Liver (tissue), 9 donors: ENCODE data around the gene IL9. TPM values are rescaled to one million over a fixed set of nuclear protein-coding genes. Genes with fewer than 3 reads are reported as not detected.

Experiments
- DNase-seq: peaks from one replicate; pipeline ENCODE4 v3.0.0-alpha.2; 2017; ENCODE audit warnings: low spot score
- H3K27ac ChIP-seq, 2 donors: one replicate each; pipeline ENCODE4 v1.7.0; 2013; ENCODE audit warnings: inconsistent platforms in 2 of 2, low read length in 2 of 2, control low read depth in 1 of 2, low read depth in 1 of 2, mild to moderate bottlenecking in 1 of 2
- H3K27me3 ChIP-seq, 4 donors: one replicate each; pipeline versions ENCODE4 v1.6.1 to v1.7.0; 2013; ENCODE audit warnings: low read length in 3 of 4, inconsistent platforms in 1 of 4, mild to moderate bottlenecking in 1 of 4, moderate library complexity in 1 of 4; ENCODE audit not compliant: control insufficient read depth in 4 of 4, insufficient read depth in 4 of 4
- H3K36me3 ChIP-seq, 4 donors: one replicate each; pipeline versions ENCODE4 v1.6.1 to v1.7.0; 2013; ENCODE audit warnings: low read length in 3 of 4, mild to moderate bottlenecking in 3 of 4, low read depth in 1 of 4, moderate library complexity in 1 of 4; ENCODE audit not compliant: control insufficient read depth in 4 of 4, insufficient read depth in 3 of 4
- H3K4me1 ChIP-seq, 4 donors: one replicate each; pipeline versions ENCODE4 v1.6.1 to v1.7.0; 2013; ENCODE audit warnings: low read length in 3 of 4, mild to moderate bottlenecking in 3 of 4, moderate library complexity in 1 of 4; ENCODE audit not compliant: control insufficient read depth in 4 of 4, insufficient read depth in 4 of 4
- H3K4me3 ChIP-seq, 3 donors: one replicate each; pipeline versions ENCODE4 v1.6.1 to v1.7.0; 2013; ENCODE audit warnings: low read length in 3 of 3, control low read depth in 1 of 3, low read depth in 1 of 3, mild to moderate bottlenecking in 1 of 3
- H3K9ac ChIP-seq, 2 donors: one replicate each; pipeline ENCODE4 v1.7.0; 2013; ENCODE audit warnings: low read length in 2 of 2, mild to moderate bottlenecking in 2 of 2, moderate library complexity in 2 of 2, control low read depth in 1 of 2, low read depth in 1 of 2
- H3K9me3 ChIP-seq, 4 donors: one replicate each; pipeline versions ENCODE4 v1.6.1 to v1.7.0; 2013; ENCODE audit warnings: low read length in 3 of 4; ENCODE audit not compliant: control insufficient read depth in 4 of 4
- EGR1 ChIP-seq, 2 donors: IDR thresholded peaks; 2 replicates each; pipeline ENCODE4 v1.6.1; 2016 to 2018; ENCODE audit warnings: antibody characterized with exemption in 2 of 2, low read depth in 2 of 2
- FOXA2 ChIP-seq: IDR thresholded peaks from 2 replicates; pipeline ENCODE4 v1.6.1; 2016; ENCODE audit warnings: antibody characterized with exemption
- JUND ChIP-seq, 2 donors: IDR thresholded peaks; 2 replicates each; pipeline ENCODE4 v1.6.1; 2016; ENCODE audit warnings: antibody characterized with exemption in 2 of 2
- NR2F2 ChIP-seq: IDR thresholded peaks from 2 replicates; pipeline ENCODE4 v1.6.1; 2016; ENCODE audit warnings: antibody characterized with exemption
- RXRA ChIP-seq, 2 donors: IDR thresholded peaks; 2 replicates each; pipeline ENCODE4 v1.6.1; 2017 to 2018; ENCODE audit warnings: antibody characterized with exemption in 2 of 2, mild to moderate bottlenecking in 1 of 2
- SP1 ChIP-seq: IDR thresholded peaks from 2 replicates; pipeline ENCODE4 v1.6.1; 2018; ENCODE audit warnings: antibody characterized with exemption, mild to moderate bottlenecking
- YY1 ChIP-seq: IDR thresholded peaks from 2 replicates; pipeline ENCODE4 v1.6.1; 2016; ENCODE audit warnings: antibody characterized with exemption, mild to moderate bottlenecking
- ZBTB33 ChIP-seq: IDR thresholded peaks from 2 replicates; pipeline ENCODE4 v1.6.1; 2016; ENCODE audit warnings: antibody characterized with exemption
- WGBS: extraction: QIAGEN DNeasy Blood & Tissue Kit; methylation state at CpG from one replicate; pipeline ENCODE4 v1.1.7; 2013; 5-methylcytosine and 5-hydroxymethylcytosine counted together
- polyA plus RNA-seq, 2 donors: library from polyadenylated mRNA; stranded (reverse) in 1 of 2; unstranded in 1 of 2; fragments of 200-250 nt in 1 of 2; fragments of >200 nt in 1 of 2; fragmentation: Nextera tagmentation in 1 of 2; extraction: Ambion mirVana in 1 of 2; gene quantifications; one replicate each; pipeline versions ENCODE4 v1.2.1 to v1.2.3, GENCODE V29; 2013 to 2015
- total RNA-seq, 2 donors: library from RNA; depleted of rRNA; stranded (reverse); fragments of >200 nt; gene quantifications; one replicate each; pipeline ENCODE4 v1.2.3, GENCODE V29; 2014
- TF ChIP-seq, protein P1 (sequence below): IDR thresholded peaks from 2 replicates; pipeline ENCODE4 v1.6.1; 2016; ENCODE audit warnings: antibody characterized with exemption
- donor health status: healthy.
- donor health status: healthy.
- donor health status: healthy.
- donor health status: healthy.
- donor health status: healthy.

Gene IL9
- total and polyA plus RNA-seq, 4 donors = not detected

DNA sequence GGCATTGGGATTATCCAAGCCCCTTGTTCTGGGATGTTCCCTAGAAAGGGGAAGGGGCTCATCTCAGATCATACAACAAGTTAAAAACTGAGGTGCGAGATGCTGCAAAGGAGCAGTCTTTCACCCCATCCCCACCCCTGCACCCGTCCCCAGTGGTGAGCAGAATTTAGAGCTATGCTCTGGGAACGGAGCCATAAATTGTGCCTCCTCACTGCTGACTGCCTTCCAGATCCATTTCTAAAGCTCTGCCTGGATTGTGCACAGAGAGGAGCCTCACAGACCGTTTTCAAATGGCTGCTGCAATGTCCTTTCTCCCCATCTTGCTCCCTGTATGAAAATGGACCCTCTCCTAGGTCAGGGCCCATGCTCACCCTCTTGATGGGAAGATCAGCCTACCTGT is 52.9 kb downstream of the IL9 start:
- Histone ChIP-seq H3K9me3 (no peaks in the 10 kb centered on the region), H3K27me3 (no peaks in the 10 kb centered on the region), H3K4me1 (no peaks in the 10 kb centered on the region), H3K27ac (no peak overlapping the region), H3K9ac (no peak overlapping the region), H3K36me3 (no peaks in the 10 kb centered on the region), H3K4me3 (no peak overlapping the region)
- no peak for TF ChIP-seq RXRA (IDR thresholded peaks at IDR 0.05)
- TF ChIP-seq YY1 = no peak
- TF ChIP-seq SP1 = no peak
- TF ChIP-seq FOXA2 = no peak
- TF ChIP-seq, protein P1, sequence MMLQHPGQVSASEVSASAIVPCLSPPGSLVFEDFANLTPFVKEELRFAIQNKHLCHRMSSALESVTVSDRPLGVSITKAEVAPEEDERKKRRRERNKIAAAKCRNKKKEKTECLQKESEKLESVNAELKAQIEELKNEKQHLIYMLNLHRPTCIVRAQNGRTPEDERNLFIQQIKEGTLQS = no peak
- TF ChIP-seq EGR1 (IDR thresholded peaks at IDR 0.05; ENCODE audit: low read depth in 2 of 2) = no peak
- no peak for TF ChIP-seq JUND (IDR thresholded peaks at IDR 0.05)
- TF ChIP-seq ZBTB33 = no peak
- no peak for TF ChIP-seq NR2F2
- 81% methylated on average over 4 of the region's 4 CpGs for WGBS
- DNase-seq = no peak

Other genes starting within 250 kb of the IL9 start
- gene SLC25A48, start 61.2 kb downstream of the IL9 start, total RNA-seq = 1 to 10 TPM; 1.1 TPM
- under 1 TPM; 0.24 to 0.37 TPM for gene SLC25A48, start 61.2 kb downstream of the IL9 start, polyA plus RNA-seq
- gene LECT2, start 59.1 kb upstream of the IL9 start, total RNA-seq = 10 to 100 TPM; 72.0 to 93.8 TPM
- gene LECT2, start 59.1 kb upstream of the IL9 start, polyA plus RNA-seq = 10 to 100 TPM; 27.4 to 90.2 TPM
- gene TGFBI, start 133.1 kb upstream of the IL9 start, total RNA-seq = 100 to 1,000 TPM in 1 of 2 donors, 10 to 100 TPM in 1; 45.2 to 144 TPM
- 10 to 100 TPM; 33.7 to 43.0 TPM for gene TGFBI, start 133.1 kb upstream of the IL9 start, polyA plus RNA-seq
- 10 to 100 TPM; 16.2 to 42.0 TPM for gene SMAD5, start 237.0 kb upstream of the IL9 start, total RNA-seq
- gene SMAD5, start 237.0 kb upstream of the IL9 start, polyA plus RNA-seq = 10 to 100 TPM in 1 of 2 donors, 1 to 10 TPM in 1; 5.9 to 16.5 TPM